MM.1S (cell line): Measurements from ENCODE around the gene HOXB5.

ENCODE experiments used
- DNase-seq: peaks from one replicate; pipeline ENCODE4 v3.0.0-alpha.2; 2015
- H2AFZ ChIP-seq: fragments of 300-600 bp; sonication (generic); 2 replicates; pipeline ENCODE4 v1.6.0; 2016; ENCODE audit warnings: antibody characterized with exemption, low read length
- H3F3A ChIP-seq: fragments of 300-600 bp; sonication (generic); 2 replicates; pipeline ENCODE4 v1.6.1; 2016; ENCODE audit warnings: mild to moderate bottlenecking, antibody characterized with exemption, low read length, moderate library complexity, mixed read lengths; ENCODE audit not compliant: insufficient read depth
- H3K27ac ChIP-seq: fragments of 300-600 bp; sonication (generic); 2 replicates; pipeline ENCODE4 v1.5.1; 2016; ENCODE audit warnings: mild to moderate bottlenecking, low read length
- H3K27me3 ChIP-seq: fragments of 300-600 bp; sonication (generic); replicated peaks from 2 replicates; pipeline ENCODE4 v1.6.0; 2016; ENCODE audit warnings: low read length; ENCODE audit not compliant: insufficient read depth
- H3K36me3 ChIP-seq: fragments of 300-600 bp; sonication (generic); replicated peaks from 2 replicates; pipeline ENCODE4 v1.6.1; 2016; ENCODE audit warnings: mild to moderate bottlenecking, low read length, mixed read lengths; ENCODE audit not compliant: insufficient read depth
- H3K4me1 ChIP-seq: fragments of 300-600 bp; sonication (generic); 2 replicates; pipeline ENCODE4 v1.6.1; 2016; ENCODE audit warnings: low read length, mixed read lengths
- H3K4me2 ChIP-seq: fragments of 300-600 bp; sonication (generic); 2 replicates; pipeline ENCODE4 v1.6.0; 2016; ENCODE audit warnings: low read depth, low read length
- H3K4me3 ChIP-seq: fragments of 300-600 bp; sonication (generic); 2 replicates; pipeline ENCODE4 v1.5.1; 2016; ENCODE audit warnings: low read length, mixed read lengths
- H3K79me2 ChIP-seq: fragments of 300-600 bp; sonication (generic); 2 replicates; pipeline ENCODE4 v1.6.1; 2016; ENCODE audit warnings: mixed run types, low read length, mixed read lengths
- H3K9ac ChIP-seq: fragments of 300-600 bp; sonication (generic); 2 replicates; pipeline ENCODE4 v1.6.1; 2016; ENCODE audit warnings: low read length, mixed read lengths
- H3K9me2 ChIP-seq: fragments of 300-600 bp; sonication (generic); replicated peaks from 2 replicates; pipeline ENCODE4 v1.6.1; 2016; ENCODE audit warnings: mild to moderate bottlenecking, low read length, mixed read lengths; ENCODE audit not compliant: insufficient read depth
- H3K9me3 ChIP-seq: fragments of 300-600 bp; sonication (generic); replicated peaks from 2 replicates; pipeline ENCODE4 v1.6.1; 2016; ENCODE audit warnings: mild to moderate bottlenecking, low read length, mixed read lengths; ENCODE audit not compliant: insufficient read depth
- H4K20me1 ChIP-seq: fragments of 300-600 bp; sonication (generic); 2 replicates; pipeline ENCODE4 v1.6.1; 2016; ENCODE audit warnings: mild to moderate bottlenecking, low read length, moderate library complexity, mixed read lengths; ENCODE audit not compliant: insufficient read depth
- CTCF ChIP-seq: fragments of 300-600 bp; sonication (generic); IDR thresholded peaks from 2 replicates; pipeline ENCODE4 v1.5.1; 2016; ENCODE audit warnings: antibody characterized with exemption, low read length, mixed read lengths
- EZH2 ChIP-seq: fragments of 300-600 bp; sonication (generic); optimal IDR thresholded peaks from 2 replicates; pipeline ENCODE3; 2017; ENCODE audit warnings: low read depth, mild to moderate bottlenecking, antibody characterized with exemption, low read length, mixed read lengths
- EZH2phosphoT487 ChIP-seq: fragments of 300-600 bp; sonication (generic); IDR thresholded peaks from 2 replicates; pipeline ENCODE4 v1.6.1; 2018; ENCODE audit warnings: antibody characterized with exemption, low read length

Gene HOXB5

DNA sequence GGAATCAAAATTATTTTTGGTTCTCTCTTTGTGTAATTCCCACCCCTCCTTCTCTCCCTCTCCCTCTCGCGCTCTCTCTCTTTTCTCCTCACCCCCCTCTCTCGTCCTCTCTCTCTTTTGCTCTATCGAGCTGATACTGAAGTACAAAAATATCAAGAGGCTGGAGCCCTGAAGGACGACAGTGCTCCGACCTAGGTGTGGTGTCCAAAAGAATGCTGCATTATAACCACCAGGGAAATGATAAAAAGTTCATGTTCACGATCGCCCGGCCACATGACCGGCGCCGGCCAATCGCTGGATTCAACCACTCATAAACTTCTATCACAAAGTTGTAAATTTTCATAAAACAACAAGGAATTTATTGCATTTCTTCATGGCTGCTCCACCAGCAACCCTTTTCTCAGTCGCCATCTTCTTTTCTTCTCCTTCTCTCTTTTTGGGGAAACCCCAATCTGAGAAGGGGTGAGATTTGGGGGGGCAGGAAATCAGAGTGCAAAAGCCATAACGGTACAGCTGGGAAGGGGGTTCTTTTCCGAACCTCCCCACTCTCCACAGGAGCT is 11.3 kb upstream of the HOXB5 start, which contains the start of gene HOXB6:
HOXB6 (minus strand) TSS at position 217 of the 560 bp plus-strand sequence. CDS start 6,836 bp downstream, outside the sequence.
- Histone ChIP-seq H3K36me3 (no peaks in the 10 kb centered on the region), H3K4me1 (peaks cover 7% of the 10 kb centered on the region; the same call in 1 of the 2 replicates), H3K27me3 (peaks cover 54% of the 10 kb centered on the region), H3K9me2 (no peaks in the 10 kb centered on the region), H3K79me2 (no peaks in the 10 kb centered on the region), H3K4me3 (no peak within 1 kb of the TSS), H3K9ac (no peak within 1 kb of the TSS), H4K20me1 (no peaks in the 10 kb centered on the region), H3F3A (no peaks in the 10 kb centered on the region), H3K9me3 (no peaks in the 10 kb centered on the region), H2AFZ (no peak within 1 kb of the TSS), H3K27ac (no peak within 1 kb of the TSS), H3K4me2 (no peak within 1 kb of the TSS)
- TF ChIP-seq EZH2 (no peak), CTCF (no peak), EZH2phosphoT487 (no peak)
- DNase-seq, result no peak

DNA sequence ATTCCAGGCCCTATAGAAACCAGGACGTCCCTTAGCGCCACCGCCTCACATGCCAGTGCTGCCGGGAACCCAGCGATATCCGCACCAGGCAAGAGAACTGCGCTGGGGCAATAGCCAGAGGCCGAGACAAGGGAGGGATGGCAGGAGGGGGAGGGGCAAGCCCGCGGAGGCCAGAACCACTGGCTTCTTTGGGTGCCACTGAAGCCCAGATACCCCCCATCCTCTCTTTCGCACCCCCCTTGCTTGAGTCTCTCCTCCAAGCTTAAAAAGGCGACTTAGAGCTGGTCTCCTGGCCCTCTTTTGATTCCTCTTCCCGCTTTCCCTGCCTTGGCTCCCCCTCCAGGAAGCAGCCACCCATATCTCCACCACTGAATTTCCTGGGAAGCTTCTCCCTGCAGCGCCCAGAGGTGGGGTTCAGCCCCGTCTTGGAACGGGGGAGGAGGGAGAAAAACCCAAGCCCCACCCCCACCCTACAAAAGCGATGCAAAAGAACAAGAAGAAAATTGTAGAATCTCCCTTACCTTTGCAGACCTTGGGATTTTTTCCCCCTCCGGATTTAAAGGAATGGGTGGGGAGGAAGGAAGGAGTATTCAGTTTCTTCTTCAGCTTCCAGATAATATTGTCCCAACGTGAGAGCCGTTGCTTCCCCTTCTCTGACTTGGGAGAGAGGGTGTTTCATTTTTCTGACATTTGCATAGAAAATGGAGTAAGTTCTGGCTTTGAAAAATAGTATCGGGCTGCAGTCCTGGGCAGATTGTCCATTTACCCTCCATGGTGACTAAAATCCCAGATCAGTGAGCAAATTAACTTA is 10.6 kb upstream of the HOXB5 start:
- H3F3A ChIP-seq, result no peaks in the 10 kb centered on the region
- H3K36me3 ChIP-seq, result no peaks in the 10 kb centered on the region
- H3K4me3 ChIP-seq, result no peak overlapping the region
- H2AFZ ChIP-seq, result no peak overlapping the region
- no peaks in the 10 kb centered on the region for H4K20me1 ChIP-seq
- no peaks in the 10 kb centered on the region for H3K9me2 ChIP-seq
- no peak for DNase-seq
- no peak overlapping the region for H3K9ac ChIP-seq
- H3K9me3 ChIP-seq, result no peaks in the 10 kb centered on the region
- no peak overlapping the region for H3K4me2 ChIP-seq
- H3K4me1 ChIP-seq, result peaks cover under 1% of the 10 kb centered on the region; the same call in 1 of the 2 replicates
- H3K27ac ChIP-seq, result no peak overlapping the region
- H3K27me3 ChIP-seq, result peaks cover 61% of the 10 kb centered on the region
- no peaks in the 10 kb centered on the region for H3K79me2 ChIP-seq
- TF ChIP-seq EZH2phosphoT487 (no peak), EZH2 (no peak)

GRCh38 chr17:48601539-48602425 is 8.2 kb upstream of the HOXB5 start:
- no peak overlapping the region for H3K27ac ChIP-seq
- H3K4me2 ChIP-seq, result peak overlapping the region; percentile 78
- no peaks in the 10 kb centered on the region for H3K4me1 ChIP-seq
- no peaks in the 10 kb centered on the region for H4K20me1 ChIP-seq
- H2AFZ ChIP-seq, result no peak overlapping the region
- no peak for DNase-seq
- H3K27me3 ChIP-seq, result peaks cover 85% of the 10 kb centered on the region
- no peaks in the 10 kb centered on the region for H3K9me3 ChIP-seq
- no peaks in the 10 kb centered on the region for H3F3A ChIP-seq
- TF ChIP-seq EZH2, result peak; percentile 76
- no peak for TF ChIP-seq EZH2phosphoT487
- peak overlapping the region; percentile 27; the same call in 1 of the 2 replicates for H3K4me3 ChIP-seq
- H3K79me2 ChIP-seq, result no peaks in the 10 kb centered on the region
- no peaks in the 10 kb centered on the region for H3K9me2 ChIP-seq
- no peak overlapping the region for H3K9ac ChIP-seq
- H3K36me3 ChIP-seq, result no peaks in the 10 kb centered on the region

DNA sequence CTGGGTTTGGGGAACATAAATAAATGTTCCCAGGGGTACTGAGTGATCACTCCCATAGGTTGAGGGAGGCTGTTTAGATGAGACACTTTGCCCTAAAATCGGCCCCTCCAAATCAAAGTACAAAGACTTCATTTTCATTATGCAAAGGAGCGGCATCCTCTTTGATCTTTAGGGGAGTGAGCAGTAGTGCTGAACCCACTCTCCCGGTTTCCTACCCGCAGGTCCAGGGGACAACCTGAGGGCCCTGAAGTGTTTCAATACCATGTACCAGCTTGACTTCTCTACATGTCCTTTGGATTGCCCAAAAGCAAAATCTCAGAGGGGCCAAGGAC is 7.6 kb upstream of the HOXB5 start:
- no peak overlapping the region for H3K4me3 ChIP-seq
- DNase-seq, result no peak
- H3K4me1 ChIP-seq, result no peaks in the 10 kb centered on the region
- H3F3A ChIP-seq, result no peaks in the 10 kb centered on the region
- no peaks in the 10 kb centered on the region for H3K36me3 ChIP-seq
- no peaks in the 10 kb centered on the region for H3K9me3 ChIP-seq
- no peak overlapping the region for H3K27ac ChIP-seq
- H3K4me2 ChIP-seq, result no peak overlapping the region
- H3K9me2 ChIP-seq, result no peaks in the 10 kb centered on the region
- no peaks in the 10 kb centered on the region for H4K20me1 ChIP-seq
- H3K27me3 ChIP-seq, result peaks cover 91% of the 10 kb centered on the region
- no peak overlapping the region for H3K9ac ChIP-seq
- H2AFZ ChIP-seq, result no peak overlapping the region
- TF ChIP-seq CTCF (no peak), EZH2phosphoT487 (no peak), EZH2 (no peak)
- no peaks in the 10 kb centered on the region for H3K79me2 ChIP-seq
